ENCODE measurements around the gene CUL4A. TPM values are rescaled to one million over a fixed set of nuclear protein-coding genes. Genes with fewer than 3 reads are reported as not detected.
"Not testable (repeated sequence)": the region's sequence is repeated elsewhere in the genome, so short reads cannot be mapped to it uniquely, and the experiment has no call there.

CUL4A gene
- total RNA-seq, 1 donor from 2014 or later, result 63.0 TPM

GRCh38 chr13:113238536-113238935 lies 29.1 kb downstream of the CUL4A start:
- no peak for DNase-seq (ENCODE audit: low read depth, low spot score)
- H3K27me3 Mint-ChIP-seq (ENCODE audit: low read depth), result no peaks in the 10 kb centered on the region
- peaks cover 4% of the 10 kb centered on the region for H3K36me3 Mint-ChIP-seq (ENCODE audit: low read depth)
- H3K9me3 Mint-ChIP-seq, result no peaks in the 10 kb centered on the region
- no peak overlapping the region for H3K4me3 Mint-ChIP-seq
- no peaks in the 10 kb centered on the region for H3K4me1 Mint-ChIP-seq
- TF ChIP-seq CTCF (conservative IDR thresholded peaks at IDR 0.05), result no peak
- H3K27ac Mint-ChIP-seq (ENCODE audit: unreplicated experiment), result no peak overlapping the region

GRCh38 chr13:113239357-113239756 lies 29.9 kb downstream of the CUL4A start:
- Mint-ChIP-seq H3K27ac (ENCODE audit: unreplicated experiment) (no peak overlapping the region), H3K36me3 (ENCODE audit: low read depth) (peaks cover 7% of the 10 kb centered on the region), H3K9me3 (no peaks in the 10 kb centered on the region), H3K4me3 (no peak overlapping the region), H3K4me1 (no peaks in the 10 kb centered on the region), H3K27me3 (ENCODE audit: low read depth) (no peaks in the 10 kb centered on the region)
- TF ChIP-seq CTCF (conservative IDR thresholded peaks at IDR 0.05), result no peak
- DNase-seq (ENCODE audit: low read depth, low spot score), result no peak

- DNase-seq (ENCODE audit: low read depth, low spot score), result no peak
- H3K4me1 Mint-ChIP-seq, result no peaks in the 10 kb centered on the region
- H3K4me3 Mint-ChIP-seq, result no peak overlapping the region
- H3K9me3 Mint-ChIP-seq, result no peaks in the 10 kb centered on the region
- no peak for TF ChIP-seq CTCF (conservative IDR thresholded peaks at IDR 0.05)
- no peak overlapping the region for H3K27ac Mint-ChIP-seq (ENCODE audit: unreplicated experiment)
- peaks cover 9% of the 10 kb centered on the region for H3K36me3 Mint-ChIP-seq (ENCODE audit: low read depth)
- H3K27me3 Mint-ChIP-seq (ENCODE audit: low read depth), result no peaks in the 10 kb centered on the region
These were observed 30.6 kb downstream of the CUL4A start for GRCh38 chr13:113239986-113240385.

GRCh38 chr13:113241623-113242022 lies 32.2 kb downstream of the CUL4A start:
- not testable (repeated sequence) for H3K9me3 Mint-ChIP-seq; DNase-seq (ENCODE audit: low read depth, low spot score); H3K4me1 Mint-ChIP-seq; H3K4me3 Mint-ChIP-seq; H3K27me3 Mint-ChIP-seq (ENCODE audit: low read depth); H3K27ac Mint-ChIP-seq (ENCODE audit: unreplicated experiment)
- H3K36me3 Mint-ChIP-seq (ENCODE audit: low read depth), result peaks cover 14% of the 10 kb centered on the region

- Mint-ChIP-seq H3K36me3 (ENCODE audit: low read depth) (peaks cover 16% of the 10 kb centered on the region), H3K4me3 (no peak overlapping the region), H3K4me1 (no peaks in the 10 kb centered on the region), H3K27me3 (ENCODE audit: low read depth) (no peaks in the 10 kb centered on the region), H3K27ac (ENCODE audit: unreplicated experiment) (no peak overlapping the region), H3K9me3 (no peaks in the 10 kb centered on the region)
- no peak for TF ChIP-seq CTCF (conservative IDR thresholded peaks at IDR 0.05)
- DNase-seq (ENCODE audit: low read depth, low spot score), result no peak
These were observed 34.4 kb downstream of the CUL4A start for GRCh38 chr13:113243847-113244246.

GRCh38 chr13:113245849-113246796 lies 36.7 kb downstream of the CUL4A start:
- TF ChIP-seq CTCF (conservative IDR thresholded peaks at IDR 0.05), result peak; percentile 52
- H3K36me3 Mint-ChIP-seq (ENCODE audit: low read depth), result peaks cover 20% of the 10 kb centered on the region
- H3K27me3 Mint-ChIP-seq (ENCODE audit: low read depth), result no peaks in the 10 kb centered on the region
- no peak overlapping the region for H3K4me3 Mint-ChIP-seq
- DNase-seq (ENCODE audit: low read depth, low spot score), result no peak
- H3K4me1 Mint-ChIP-seq, result no peaks in the 10 kb centered on the region
- H3K9me3 Mint-ChIP-seq, result no peaks in the 10 kb centered on the region
- H3K27ac Mint-ChIP-seq (ENCODE audit: unreplicated experiment), result no peak overlapping the region
